Mesothelial cell of epicardium (in vitro differentiated cells): ENCODE measurements around the gene EPO. TPM values are rescaled to one million over a fixed set of nuclear protein-coding genes. Genes with fewer than 3 reads are reported as not detected.
"Not testable (repeated sequence)": the region's sequence is repeated elsewhere in the genome, so short reads cannot be mapped to it uniquely, and the experiment has no call there.

Source experiments
- DNase-seq, 2 experiments: peaks; one replicate each; pipeline ENCODE4 v3.0.0; 2021; ENCODE audit warnings: low spot score in 2 of 2; ENCODE audit not compliant: unreplicated experiment in 2 of 2
- H3K27ac Mint-ChIP-seq: 2 replicates; pipeline ENCODE4 v1.8.0; 2021; ENCODE audit warnings: mixed read lengths
- H3K27me3 Mint-ChIP-seq: 2 replicates; pipeline ENCODE4 v1.8.0; 2021; ENCODE audit warnings: low read depth, mixed read lengths
- H3K36me3 Mint-ChIP-seq: 2 replicates; pipeline ENCODE4 v1.8.0; 2021; ENCODE audit warnings: mixed read lengths
- H3K4me1 Mint-ChIP-seq: 2 replicates; pipeline ENCODE4 v1.8.0; 2021; ENCODE audit warnings: mixed read lengths
- H3K4me3 Mint-ChIP-seq: 2 replicates; pipeline ENCODE4 v1.8.0; 2021; ENCODE audit warnings: mild to moderate bottlenecking, moderate library complexity, mixed read lengths
- H3K9me3 Mint-ChIP-seq: 2 replicates; pipeline ENCODE4 v1.8.0; 2021; ENCODE audit warnings: mixed read lengths
- total RNA-seq: library from RNA; stranded (reverse); gene quantifications from 3 replicates; pipeline ENCODE4 v1.2.1, GENCODE V29; 2021
- TF ChIP-seq, protein P1 (sequence below): fragments of 200-600 bp; sonication (generic); IDR thresholded peaks from one replicate; pipeline ENCODE4 v1.5.0; 2021; ENCODE audit warnings: antibody characterized with exemption; ENCODE audit not compliant: unreplicated experiment

EPO gene
- total RNA-seq, 1 donor from 2014 or later: 0.27 TPM

DNA sequence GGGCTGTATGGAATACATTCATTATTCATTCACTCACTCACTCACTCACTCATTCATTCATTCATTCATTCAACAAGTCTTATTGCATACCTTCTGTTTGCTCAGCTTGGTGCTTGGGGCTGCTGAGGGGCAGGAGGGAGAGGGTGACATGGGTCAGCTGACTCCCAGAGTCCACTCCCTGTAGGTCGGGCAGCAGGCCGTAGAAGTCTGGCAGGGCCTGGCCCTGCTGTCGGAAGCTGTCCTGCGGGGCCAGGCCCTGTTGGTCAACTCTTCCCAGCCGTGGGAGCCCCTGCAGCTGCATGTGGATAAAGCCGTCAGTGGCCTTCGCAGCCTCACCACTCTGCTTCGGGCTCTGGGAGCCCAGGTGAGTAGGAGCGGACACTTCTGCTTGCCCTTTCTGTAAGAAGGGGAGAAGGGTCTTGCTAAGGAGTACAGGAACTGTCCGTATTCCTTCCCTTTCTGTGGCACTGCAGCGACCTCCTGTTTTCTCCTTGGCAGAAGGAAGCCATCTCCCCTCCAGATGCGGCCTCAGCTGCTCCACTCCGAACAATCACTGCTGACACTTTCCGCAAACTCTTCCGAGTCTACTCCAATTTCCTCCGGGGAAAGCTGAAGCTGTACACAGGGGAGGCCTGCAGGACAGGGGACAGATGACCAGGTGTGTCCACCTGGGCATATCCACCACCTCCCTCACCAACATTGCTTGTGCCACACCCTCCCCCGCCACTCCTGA lies 2.4 kb downstream of the EPO start:
- Mint-ChIP-seq H3K27ac (no peak overlapping the region), H3K36me3 (peaks cover 11% of the 10 kb centered on the region), H3K9me3 (peaks cover 16% of the 10 kb centered on the region), H3K27me3 (peaks cover 83% of the 10 kb centered on the region), H3K4me1 (peaks cover 1% of the 10 kb centered on the region), H3K4me3 (no peak overlapping the region)
- no peak for DNase-seq
- TF ChIP-seq, protein P1, sequence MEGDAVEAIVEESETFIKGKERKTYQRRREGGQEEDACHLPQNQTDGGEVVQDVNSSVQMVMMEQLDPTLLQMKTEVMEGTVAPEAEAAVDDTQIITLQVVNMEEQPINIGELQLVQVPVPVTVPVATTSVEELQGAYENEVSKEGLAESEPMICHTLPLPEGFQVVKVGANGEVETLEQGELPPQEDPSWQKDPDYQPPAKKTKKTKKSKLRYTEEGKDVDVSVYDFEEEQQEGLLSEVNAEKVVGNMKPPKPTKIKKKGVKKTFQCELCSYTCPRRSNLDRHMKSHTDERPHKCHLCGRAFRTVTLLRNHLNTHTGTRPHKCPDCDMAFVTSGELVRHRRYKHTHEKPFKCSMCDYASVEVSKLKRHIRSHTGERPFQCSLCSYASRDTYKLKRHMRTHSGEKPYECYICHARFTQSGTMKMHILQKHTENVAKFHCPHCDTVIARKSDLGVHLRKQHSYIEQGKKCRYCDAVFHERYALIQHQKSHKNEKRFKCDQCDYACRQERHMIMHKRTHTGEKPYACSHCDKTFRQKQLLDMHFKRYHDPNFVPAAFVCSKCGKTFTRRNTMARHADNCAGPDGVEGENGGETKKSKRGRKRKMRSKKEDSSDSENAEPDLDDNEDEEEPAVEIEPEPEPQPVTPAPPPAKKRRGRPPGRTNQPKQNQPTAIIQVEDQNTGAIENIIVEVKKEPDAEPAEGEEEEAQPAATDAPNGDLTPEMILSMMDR: no peak

DNA sequence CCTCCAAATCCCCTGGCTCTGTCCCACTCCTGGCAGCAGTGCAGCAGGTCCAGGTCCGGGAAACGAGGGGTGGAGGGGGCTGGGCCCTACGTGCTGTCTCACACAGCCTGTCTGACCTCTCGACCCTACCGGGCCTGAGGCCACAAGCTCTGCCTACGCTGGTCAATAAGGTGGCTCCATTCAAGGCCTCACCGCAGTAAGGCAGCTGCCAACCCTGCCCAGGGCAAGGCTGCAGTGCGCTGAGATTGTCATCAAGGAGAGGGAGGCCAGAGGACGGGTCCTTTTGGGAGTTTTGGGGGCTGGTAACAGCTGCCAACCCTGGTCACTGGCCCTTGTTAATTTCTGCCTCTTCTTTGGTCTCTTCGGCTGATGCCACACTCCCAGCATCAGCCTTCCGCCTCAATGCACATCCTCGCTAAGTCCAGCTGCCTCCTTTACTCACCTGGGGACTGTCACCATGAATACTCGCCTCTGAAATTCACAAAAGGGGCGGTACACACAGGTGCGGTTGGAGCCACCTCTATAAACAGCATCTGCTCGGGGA lies 3.5 kb downstream of the EPO start:
- TF ChIP-seq, protein P1: no peak

DNA sequence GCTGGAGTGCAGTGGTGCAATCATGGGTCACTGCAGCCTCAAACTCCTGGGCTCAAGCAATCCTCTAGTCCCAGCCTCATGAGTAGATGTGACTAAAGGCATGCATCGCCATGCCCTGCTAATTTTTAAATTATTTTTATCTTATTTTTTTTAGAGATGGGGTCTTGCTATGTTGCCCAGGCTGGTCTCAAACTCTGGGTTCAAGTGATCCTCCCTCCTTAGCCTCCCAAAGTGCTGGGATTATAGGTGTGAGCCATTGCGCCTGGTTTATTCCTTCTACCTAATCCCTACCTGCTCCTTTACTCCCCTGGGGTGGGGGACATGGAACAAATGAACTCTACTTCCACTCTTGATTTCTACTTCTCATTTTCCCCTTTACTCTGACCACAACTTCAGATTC lies 4.1 kb downstream of the EPO start:
- not testable (repeated sequence) for H3K4me3 Mint-ChIP-seq, H3K27ac Mint-ChIP-seq, H3K36me3 Mint-ChIP-seq, DNase-seq, H3K9me3 Mint-ChIP-seq, H3K4me1 Mint-ChIP-seq
- peaks cover 80% of the 10 kb centered on the region for H3K27me3 Mint-ChIP-seq

More for the DNA sequence above, 3.5 kb downstream of the EPO start:
- Mint-ChIP-seq H3K9me3 (peaks cover 4% of the 10 kb centered on the region), H3K27ac (no peak overlapping the region), H3K4me3 (no peak overlapping the region), H3K36me3 (peaks cover 3% of the 10 kb centered on the region), H3K27me3 (peaks cover 84% of the 10 kb centered on the region), H3K4me1 (peaks cover 1% of the 10 kb centered on the region)
- no peak for DNase-seq

DNA sequence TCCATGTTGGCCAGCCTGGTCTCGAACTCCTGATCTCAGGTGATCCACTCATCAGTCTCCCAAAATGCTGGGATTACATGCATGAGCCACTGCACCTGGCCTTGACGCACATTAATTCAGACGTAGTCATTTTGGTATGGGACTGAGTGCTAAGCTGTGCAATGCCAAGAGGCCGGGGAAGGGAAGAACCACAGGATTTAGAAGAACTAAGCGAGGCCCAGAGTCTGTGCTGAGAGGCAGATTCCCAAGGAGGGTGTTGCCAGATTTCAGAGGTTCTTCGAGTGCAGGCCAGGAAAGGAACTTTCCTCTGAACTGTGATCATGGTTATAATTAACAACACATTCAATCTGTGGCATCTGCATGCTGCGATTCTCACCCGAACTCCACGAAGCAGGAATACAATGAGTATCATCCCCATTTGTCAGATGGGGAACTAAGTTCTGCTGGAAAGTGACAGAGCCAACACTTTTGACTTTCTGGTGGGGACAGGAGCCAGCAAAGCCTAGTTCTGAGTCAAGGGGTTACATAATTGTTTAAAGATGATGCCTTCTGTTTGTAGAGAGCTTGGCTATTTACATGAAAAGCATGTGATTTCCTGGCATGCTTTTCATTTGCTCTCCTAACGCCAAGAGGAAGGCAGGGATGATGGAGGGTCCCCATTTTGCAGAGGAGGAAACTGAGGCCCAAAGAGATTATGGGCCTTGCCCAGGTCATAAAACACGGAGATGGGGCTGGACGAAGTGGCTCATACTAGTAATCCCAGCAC lies 6.9 kb downstream of the EPO start:
- Mint-ChIP-seq H3K27me3 (peaks cover 64% of the 10 kb centered on the region), H3K27ac (no peak overlapping the region), H3K36me3 (no peaks in the 10 kb centered on the region), H3K4me1 (peaks cover 1% of the 10 kb centered on the region), H3K4me3 (no peak overlapping the region), H3K9me3 (no peaks in the 10 kb centered on the region)
- TF ChIP-seq, protein P1: no peak
- DNase-seq: no peak

DNA sequence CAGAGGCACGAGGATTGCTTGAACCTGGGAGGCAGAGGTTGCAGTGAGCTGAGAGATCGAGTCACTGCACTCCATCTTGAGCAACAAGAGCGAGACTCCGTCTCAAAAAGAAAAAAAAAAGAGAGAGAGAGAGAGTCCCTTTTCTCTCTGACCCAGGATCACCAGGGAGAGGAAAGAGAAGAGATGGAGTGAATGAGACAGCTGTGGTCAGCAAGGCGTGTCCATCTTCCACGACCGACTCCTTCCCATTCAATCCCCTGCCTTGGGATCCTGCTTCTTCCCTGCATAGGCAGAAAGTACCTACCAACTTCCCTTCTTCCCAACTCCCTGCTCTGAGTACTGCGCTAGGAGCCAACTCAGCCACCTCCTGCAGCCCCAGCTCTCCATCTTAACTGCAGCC lies 7.9 kb downstream of the EPO start:
- H3K27me3 Mint-ChIP-seq: peaks cover 55% of the 10 kb centered on the region
- H3K36me3 Mint-ChIP-seq: no peaks in the 10 kb centered on the region

More for the DNA sequence above, 7.9 kb downstream of the EPO start:
- Mint-ChIP-seq H3K9me3 (no peaks in the 10 kb centered on the region), H3K4me3 (no peak overlapping the region), H3K27ac (no peak overlapping the region), H3K4me1 (peaks cover 1% of the 10 kb centered on the region)
- DNase-seq: no peak
- TF ChIP-seq, protein P1: no peak
